Measurements from ENCODE around the gene PTPMT1.

The PTPMT1 gene

DNA sequence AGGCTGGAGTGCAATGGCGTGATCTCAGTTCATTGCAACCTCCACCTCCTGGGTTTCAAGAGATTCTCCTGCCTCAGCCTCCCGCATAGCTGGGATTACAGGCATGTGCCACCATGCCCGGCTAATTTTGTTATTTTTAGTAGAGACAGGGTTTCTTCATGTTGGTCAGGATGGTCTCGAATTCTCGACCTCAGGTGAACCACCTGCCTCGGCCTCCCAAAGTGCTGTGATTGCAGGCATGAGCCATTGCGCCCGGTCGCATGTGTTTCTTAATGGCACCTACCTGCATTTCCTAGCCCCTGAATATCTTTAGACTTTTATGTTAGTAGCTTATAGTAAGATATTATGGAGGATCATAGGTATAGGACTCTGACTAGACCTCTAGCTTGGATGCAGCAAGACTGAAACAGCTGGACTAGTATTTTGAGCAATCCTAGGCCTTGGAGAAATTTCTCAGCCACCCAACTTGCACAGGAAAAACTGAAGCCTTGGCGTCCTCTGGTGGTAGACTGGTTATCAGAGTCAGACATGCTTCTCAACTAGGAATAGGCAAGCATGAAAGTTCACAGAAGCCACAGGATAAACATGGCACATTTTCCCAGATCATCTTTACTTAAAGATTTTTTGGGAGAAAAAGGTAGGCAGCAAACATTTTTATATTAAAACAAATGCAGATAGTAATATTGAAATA, 51.5 kb downstream of the PTPMT1 start:
- DNase-seq = peak; percentile 74

DNA sequence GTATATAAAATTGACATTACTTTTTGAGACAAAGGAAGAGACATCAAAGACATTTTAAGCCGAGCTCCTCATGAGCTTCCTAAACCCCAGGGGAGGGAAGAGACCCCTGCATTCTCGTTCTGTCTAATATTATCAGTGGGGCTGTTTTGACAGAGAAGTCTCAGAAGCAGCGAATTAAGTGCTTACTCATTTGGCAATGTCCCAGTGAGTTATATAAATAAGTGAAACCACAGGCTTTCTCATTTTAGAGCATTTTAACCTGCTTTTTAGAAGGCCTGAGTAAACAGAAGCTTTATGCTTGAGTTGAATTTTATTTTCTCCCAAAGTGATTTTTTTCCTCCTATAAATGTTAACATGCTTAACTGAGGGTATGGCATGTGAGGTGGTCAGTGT, 52.0 kb downstream of the PTPMT1 start:
- DNase-seq = peak; percentile 36

DNA sequence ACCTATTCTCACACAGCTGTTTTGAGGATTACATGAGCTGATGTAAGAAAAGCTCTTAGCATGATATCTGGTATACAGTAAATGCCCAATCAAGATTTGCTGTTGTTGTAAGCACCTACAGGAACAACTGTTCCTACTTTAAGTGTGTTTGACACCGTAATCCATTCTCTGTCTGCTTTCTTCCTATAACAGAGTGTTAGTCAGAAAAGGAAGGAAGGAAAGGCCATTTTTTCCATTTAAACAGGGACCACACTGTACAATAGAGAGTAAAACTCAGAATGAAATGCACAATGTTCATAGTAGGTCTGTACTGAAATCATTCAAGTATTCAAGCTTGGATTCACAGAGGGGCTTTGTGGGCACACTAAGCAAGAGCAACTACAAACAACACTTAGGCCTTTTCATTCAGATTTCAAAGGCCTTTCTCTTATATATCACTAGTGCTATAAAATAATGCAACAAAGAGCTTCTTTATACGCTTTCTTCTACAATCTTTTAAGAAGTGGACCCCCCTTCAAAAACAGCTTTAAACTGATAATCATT, 55.5 kb downstream of the PTPMT1 start:
- no peak for DNase-seq
